ENCODE results near the gene GFRA1.

DNA sequence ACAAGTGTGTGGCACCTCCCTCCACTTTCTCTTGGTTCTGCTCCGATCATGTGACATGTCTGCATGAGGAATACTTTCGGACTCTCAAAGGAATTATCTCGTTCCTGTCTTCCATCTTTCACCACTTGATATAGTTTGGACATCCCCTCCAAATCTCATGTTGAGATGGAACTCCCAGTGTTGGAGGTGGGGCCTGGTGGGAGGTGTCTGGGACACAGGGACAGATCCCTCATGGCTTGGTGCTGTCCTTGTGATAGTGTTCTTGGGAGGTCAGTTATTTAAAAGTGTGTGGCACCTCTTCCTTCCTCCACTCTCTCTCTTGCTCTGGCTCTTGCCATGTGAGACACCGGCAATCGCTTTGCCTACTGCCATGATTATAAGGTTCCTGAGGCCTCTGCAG, 166.4 kb downstream of the GFRA1 start:
- TF ChIP-seq, protein P1, sequence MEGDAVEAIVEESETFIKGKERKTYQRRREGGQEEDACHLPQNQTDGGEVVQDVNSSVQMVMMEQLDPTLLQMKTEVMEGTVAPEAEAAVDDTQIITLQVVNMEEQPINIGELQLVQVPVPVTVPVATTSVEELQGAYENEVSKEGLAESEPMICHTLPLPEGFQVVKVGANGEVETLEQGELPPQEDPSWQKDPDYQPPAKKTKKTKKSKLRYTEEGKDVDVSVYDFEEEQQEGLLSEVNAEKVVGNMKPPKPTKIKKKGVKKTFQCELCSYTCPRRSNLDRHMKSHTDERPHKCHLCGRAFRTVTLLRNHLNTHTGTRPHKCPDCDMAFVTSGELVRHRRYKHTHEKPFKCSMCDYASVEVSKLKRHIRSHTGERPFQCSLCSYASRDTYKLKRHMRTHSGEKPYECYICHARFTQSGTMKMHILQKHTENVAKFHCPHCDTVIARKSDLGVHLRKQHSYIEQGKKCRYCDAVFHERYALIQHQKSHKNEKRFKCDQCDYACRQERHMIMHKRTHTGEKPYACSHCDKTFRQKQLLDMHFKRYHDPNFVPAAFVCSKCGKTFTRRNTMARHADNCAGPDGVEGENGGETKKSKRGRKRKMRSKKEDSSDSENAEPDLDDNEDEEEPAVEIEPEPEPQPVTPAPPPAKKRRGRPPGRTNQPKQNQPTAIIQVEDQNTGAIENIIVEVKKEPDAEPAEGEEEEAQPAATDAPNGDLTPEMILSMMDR (IDR thresholded peaks at IDR 0.05) = no peak
- TF ChIP-seq EZH2 (IDR thresholded peaks at IDR 0.05) = no peak
